Thymus (tissue), 11 donors: ENCODE results near the gene QRFP. TPM values are rescaled to one million over a fixed set of nuclear protein-coding genes. Genes with fewer than 3 reads are reported as not detected.

Experiments used
- DNase-seq, 9 donors: peaks; one replicate each; pipeline ENCODE4 v3.0.0-alpha.2; 2013; ENCODE audit warnings: low spot score in 9 of 9, low read depth in 6 of 9, missing footprints in 1 of 9
- H3K27ac ChIP-seq, 2 donors: one replicate each; pipeline ENCODE4 v1.5.1; 2013; ENCODE audit warnings: control low read depth in 1 of 2, low read depth in 1 of 2, low read length in 1 of 2, mild to moderate bottlenecking in 1 of 2, moderate library complexity in 1 of 2
- H3K27me3 ChIP-seq, 2 donors: one replicate each; pipeline ENCODE4 v1.5.1; 2013; ENCODE audit warnings: low read length in 1 of 2; ENCODE audit not compliant: control insufficient read depth in 2 of 2, insufficient read depth in 1 of 2
- H3K36me3 ChIP-seq, 2 donors: one replicate each; pipeline ENCODE4 v1.5.1; 2013; ENCODE audit warnings: low read length in 1 of 2, mild to moderate bottlenecking in 1 of 2, moderate library complexity in 1 of 2; ENCODE audit not compliant: control insufficient read depth in 2 of 2, insufficient read depth in 2 of 2
- H3K4me1 ChIP-seq, 2 donors: one replicate each; pipeline ENCODE4 v1.5.1; 2013; ENCODE audit warnings: low read length in 2 of 2; ENCODE audit not compliant: control insufficient read depth in 2 of 2, insufficient read depth in 2 of 2
- H3K4me3 ChIP-seq, 2 donors: one replicate each; pipeline ENCODE4 v1.5.1; 2013; ENCODE audit warnings: low read length in 2 of 2, control low read depth in 1 of 2, mild to moderate bottlenecking in 1 of 2
- H3K9me3 ChIP-seq, 2 donors: one replicate each; pipeline ENCODE4 v1.5.1; 2013; ENCODE audit warnings: low read length in 1 of 2, mild to moderate bottlenecking in 1 of 2; ENCODE audit not compliant: control insufficient read depth in 2 of 2, insufficient read depth in 1 of 2
- whole genome bisulfite sequencing: extraction: QIAGEN DNeasy Blood & Tissue Kit; methylation state at CpG from one replicate; pipeline ENCODE4 v1.1.7; 2013; 5-methylcytosine and 5-hydroxymethylcytosine counted together
- polyA plus RNA-seq: library from polyadenylated mRNA; stranded (reverse); fragments of 200-250 nt; gene quantifications from one replicate; pipeline ENCODE4 v1.2.3, GENCODE V29; 2013
- total RNA-seq: library from RNA; stranded (reverse); fragments of 120-200 nt; gene quantifications from one replicate; pipeline ENCODE4 v1.2.4, GENCODE V29; 2013
- donor health status: healthy.

QRFP gene
- total and polyA plus RNA-seq, 2 donors = 0.05 to 0.21 TPM

GRCh38 chr9:130900701-130901497 lies 4.3 kb upstream of the QRFP start:
- Histone ChIP-seq H3K27me3 (peaks cover 0 to 6% of the 10 kb centered on the region in 2 donors), H3K4me1 (no peaks in the 10 kb centered on the region)
- 87% methylated on average over 17 of the region's 17 CpGs for WGBS

GRCh38 chr9:130899051-130899748 lies 2.6 kb upstream of the QRFP start:
- Histone ChIP-seq H3K36me3 (no peaks in the 10 kb centered on the region), H3K27ac (no peak overlapping the region), H3K27me3 (peaks cover 0 to 6% of the 10 kb centered on the region in 2 donors), H3K4me1 (no peaks in the 10 kb centered on the region), H3K4me3 (no peak overlapping the region), H3K9me3 (no peaks in the 10 kb centered on the region)
- WGBS = 86% methylated on average over 25 of the region's 25 CpGs
- no peak for DNase-seq

More at GRCh38 chr9:130900701-130901497, 4.3 kb upstream of the QRFP start:
- Histone ChIP-seq H3K36me3 (no peaks in the 10 kb centered on the region), H3K4me3 (no peak overlapping the region), H3K27ac (no peak overlapping the region), H3K9me3 (no peaks in the 10 kb centered on the region)
- DNase-seq = no peak

- H3K27me3 ChIP-seq = peaks cover 0 to 6% of the 10 kb centered on the region in 2 donors
- no peaks in the 10 kb centered on the region for H3K36me3 ChIP-seq
- no peaks in the 10 kb centered on the region for H3K9me3 ChIP-seq
- H3K27ac ChIP-seq = no peak overlapping the region
- DNase-seq = no peak
- no peaks in the 10 kb centered on the region for H3K4me1 ChIP-seq
- 75% methylated on average over 4 of the region's 4 CpGs for WGBS
- H3K4me3 ChIP-seq = no peak overlapping the region
These were observed 1.9 kb upstream of the QRFP start for GRCh38 chr9:130898552-130898852.

GRCh38 chr9:130897848-130898551 lies 1.4 kb upstream of the QRFP start:
- 90% methylated on average over 29 of the region's 29 CpGs for WGBS
- H3K27ac ChIP-seq = no peak overlapping the region
- peaks cover 0 to 6% of the 10 kb centered on the region in 2 donors for H3K27me3 ChIP-seq
- H3K4me1 ChIP-seq = no peaks in the 10 kb centered on the region
- no peaks in the 10 kb centered on the region for H3K9me3 ChIP-seq
- H3K36me3 ChIP-seq = peaks cover 0 to 5% of the 10 kb centered on the region in 2 donors
- H3K4me3 ChIP-seq = no peak overlapping the region
- no peak for DNase-seq

- no peak for DNase-seq
These were observed 616 bp upstream of the QRFP start for GRCh38 chr9:130897105-130897751.

GRCh38 chr9:130895481-130896232 lies 955 bp downstream of the QRFP start:
- no peak overlapping the region for H3K27ac ChIP-seq
- no peak for DNase-seq
- 90% methylated on average over 24 of the region's 24 CpGs for WGBS
- peaks cover 2 to 7% of the 10 kb centered on the region in 2 donors for H3K36me3 ChIP-seq
- no peak overlapping the region for H3K4me3 ChIP-seq
- no peaks in the 10 kb centered on the region for H3K9me3 ChIP-seq
- H3K4me1 ChIP-seq = no peaks in the 10 kb centered on the region
- H3K27me3 ChIP-seq = peaks cover 0 to 6% of the 10 kb centered on the region in 2 donors

More at GRCh38 chr9:130897105-130897751, 616 bp upstream of the QRFP start:
- H3K27ac ChIP-seq = no peak overlapping the region
- WGBS = 92% methylated on average over 16 of the region's 16 CpGs
- H3K9me3 ChIP-seq = no peaks in the 10 kb centered on the region
- peaks cover 0 to 7% of the 10 kb centered on the region in 2 donors for H3K36me3 ChIP-seq
- peaks cover 0 to 6% of the 10 kb centered on the region in 2 donors for H3K27me3 ChIP-seq
- H3K4me1 ChIP-seq = no peaks in the 10 kb centered on the region
- H3K4me3 ChIP-seq = no peak overlapping the region

GRCh38 chr9:130895038-130895437 lies 1.6 kb downstream of the QRFP start:
- Histone ChIP-seq H3K36me3 (peaks cover 4 to 10% of the 10 kb centered on the region in 2 donors), H3K27me3 (peaks cover 0 to 2% of the 10 kb centered on the region in 2 donors), H3K27ac (no peak overlapping the region), H3K4me1 (no peaks in the 10 kb centered on the region), H3K4me3 (no peak overlapping the region), H3K9me3 (no peaks in the 10 kb centered on the region)
- DNase-seq = no peak
- 96% methylated on average over 9 of the region's 9 CpGs for WGBS

GRCh38 chr9:130894546-130894945 lies 2.1 kb downstream of the QRFP start:
- DNase-seq = no peak
- no peak overlapping the region for H3K27ac ChIP-seq
- H3K4me3 ChIP-seq = no peak overlapping the region
- peaks cover 7 to 13% of the 10 kb centered on the region in 2 donors for H3K36me3 ChIP-seq
- H3K27me3 ChIP-seq = peaks cover 0 to 2% of the 10 kb centered on the region in 2 donors
- H3K9me3 ChIP-seq = no peaks in the 10 kb centered on the region
- WGBS = 91% methylated on average over 7 of the region's 7 CpGs
- H3K4me1 ChIP-seq = no peaks in the 10 kb centered on the region
